B cell (primary cell): Measurements from ENCODE around the gene PTH2.

Experiments used
- EZH2 ChIP-seq: IDR thresholded peaks from 2 replicates; pipeline ENCODE4 v1.6.1; 2012; ENCODE audit warnings: borderline replicate concordance, low read depth, mild to moderate bottlenecking, moderate library complexity, low read length; ENCODE audit not compliant: insufficient read depth, poor library complexity, severe bottlenecking
- TF ChIP-seq, protein P1 (sequence below): fragments of 200-600 bp; IDR thresholded peaks from one replicate; pipeline ENCODE4 v1.8.0; 2022; ENCODE audit warnings: antibody characterized with exemption, mild to moderate bottlenecking

DNA sequence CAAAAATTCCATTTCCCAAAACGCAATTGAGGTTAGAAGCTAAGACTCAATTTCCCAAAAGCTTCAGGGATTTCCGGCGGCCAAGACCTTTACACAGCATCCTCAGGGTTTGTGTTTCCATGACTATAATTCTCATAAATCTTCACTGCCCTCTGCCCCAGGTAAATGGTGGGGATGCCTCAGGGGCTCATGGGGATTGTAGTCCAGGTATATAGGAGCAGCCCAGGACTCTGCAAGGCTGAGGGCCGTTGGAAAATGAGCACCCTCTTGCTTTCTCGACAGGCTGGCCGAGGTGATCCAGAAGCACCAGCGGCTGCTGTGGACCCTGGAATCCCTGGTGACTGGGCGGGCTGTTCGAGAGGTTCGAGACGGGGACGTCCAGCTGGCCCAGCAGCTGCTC is 36.1 kb upstream of the PTH2 start:
- TF ChIP-seq, protein P1, sequence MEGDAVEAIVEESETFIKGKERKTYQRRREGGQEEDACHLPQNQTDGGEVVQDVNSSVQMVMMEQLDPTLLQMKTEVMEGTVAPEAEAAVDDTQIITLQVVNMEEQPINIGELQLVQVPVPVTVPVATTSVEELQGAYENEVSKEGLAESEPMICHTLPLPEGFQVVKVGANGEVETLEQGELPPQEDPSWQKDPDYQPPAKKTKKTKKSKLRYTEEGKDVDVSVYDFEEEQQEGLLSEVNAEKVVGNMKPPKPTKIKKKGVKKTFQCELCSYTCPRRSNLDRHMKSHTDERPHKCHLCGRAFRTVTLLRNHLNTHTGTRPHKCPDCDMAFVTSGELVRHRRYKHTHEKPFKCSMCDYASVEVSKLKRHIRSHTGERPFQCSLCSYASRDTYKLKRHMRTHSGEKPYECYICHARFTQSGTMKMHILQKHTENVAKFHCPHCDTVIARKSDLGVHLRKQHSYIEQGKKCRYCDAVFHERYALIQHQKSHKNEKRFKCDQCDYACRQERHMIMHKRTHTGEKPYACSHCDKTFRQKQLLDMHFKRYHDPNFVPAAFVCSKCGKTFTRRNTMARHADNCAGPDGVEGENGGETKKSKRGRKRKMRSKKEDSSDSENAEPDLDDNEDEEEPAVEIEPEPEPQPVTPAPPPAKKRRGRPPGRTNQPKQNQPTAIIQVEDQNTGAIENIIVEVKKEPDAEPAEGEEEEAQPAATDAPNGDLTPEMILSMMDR, result no peak
- no peak for TF ChIP-seq EZH2
